GM12878 (cell line): Measurements from ENCODE around the gene PRPSAP2. TPM values are rescaled to one million over a fixed set of nuclear protein-coding genes. Genes with fewer than 3 reads are reported as not detected.

Experiments used
- ATAC-seq: fragments of 200-7000 bp; cut with Tn5 transposase; 3 replicates; pipeline ENCODE4 v1.9.1; 2020; ENCODE audit warnings: mild to moderate bottlenecking, moderate library complexity
- BruUV-seq: library from RNA; stranded (reverse); fragments of 400-500 nt; replicated peaks from 2 replicates; lab custom pipeline; 2021; lab: Mats Ljungman, UMichigan
- CTCF ChIA-PET: fragments of 300-600 bp; sonication (Branson Sonifier 250); formaldehyde crosslinking; extraction: SDS; loops from one replicate; lab custom pipeline; 2021; ENCODE audit warnings: inconsistent platforms; lab: Yijun Ruan, JAX
- POLR2A ChIA-PET: fragments of 350-600 bp; formaldehyde crosslinking; extraction: SDS; loops from one replicate; lab custom pipeline; 2021; ENCODE audit warnings: inconsistent platforms; lab: Charles Lee
- RAD21 ChIA-PET: fragments of 300-600 bp; sonication (Branson Sonifier 250); formaldehyde crosslinking; loops from one replicate; lab custom pipeline; 2023; ENCODE audit warnings: antibody characterized with exemption; ENCODE audit not compliant: unreplicated experiment; lab: Charles Lee
- SMC1A ChIA-PET: fragments of 300-600 bp; sonication (Branson Sonifier 250); formaldehyde crosslinking; loops from one replicate; lab custom pipeline; 2023; ENCODE audit not compliant: unreplicated experiment, uncharacterized antibody; lab: Charles Lee
- DNase-seq: peaks from one replicate; pipeline ENCODE4 v3.0.0-alpha.2; 2011; ENCODE audit warnings: low read depth, low spot score
- FAIRE-seq: peaks from 3 replicates; lab custom pipeline; 2011; peaks lifted over from hg19 to GRCh38; lab: Jason Lieb, UNC
- H2AFZ ChIP-seq: 2 replicates; pipeline ENCODE4 v1.6.0; 2011; ENCODE audit warnings: low read depth, low read length, control low read depth; ENCODE audit not compliant: control insufficient read depth
- H3K27ac ChIP-seq: 2 replicates; pipeline ENCODE4 v1.5.1; 2011; ENCODE audit warnings: control low read depth; ENCODE audit not compliant: control insufficient read depth, insufficient read depth
- H3K27me3 ChIP-seq, 2 experiments: replicated peaks in 1 of 2; 2 replicates each; pipeline versions ENCODE4 v1.6.0 to v1.6.1; 2011; ENCODE audit warnings: low read length in 1 of 2; ENCODE audit not compliant: control insufficient read depth in 2 of 2, insufficient read depth in 2 of 2
- H3K36me3 ChIP-seq, 2 experiments: 2 replicates each; pipeline ENCODE4 v1.5.1; 2011; ENCODE audit warnings: low read length in 1 of 2; ENCODE audit not compliant: control insufficient read depth in 2 of 2, insufficient read depth in 2 of 2
- H3K4me1 ChIP-seq: 2 replicates; pipeline ENCODE4 v1.6.1; 2011; ENCODE audit warnings: mild to moderate bottlenecking, low read length, moderate library complexity, mixed read lengths; ENCODE audit not compliant: control insufficient read depth, insufficient read depth
- H3K4me2 ChIP-seq: 2 replicates; pipeline ENCODE4 v1.6.0; 2011; ENCODE audit warnings: control low read depth; ENCODE audit not compliant: control insufficient read depth, insufficient read depth
- H3K4me3 ChIP-seq: fragments of 200-600 bp; sonication (generic); 2 replicates; pipeline ENCODE4 v1.5.1; 2016
- H3K79me2 ChIP-seq: 2 replicates; pipeline ENCODE4 v1.6.0; 2011; ENCODE audit warnings: low read length; ENCODE audit not compliant: control insufficient read depth, insufficient read depth
- H3K9ac ChIP-seq: 2 replicates; pipeline ENCODE4 v1.8.0; 2011; ENCODE audit warnings: low read length, control low read depth, mixed read lengths; ENCODE audit not compliant: control insufficient read depth, insufficient read depth
- H3K9me3 ChIP-seq: replicated peaks from 3 replicates; pipeline ENCODE4 v1.5.1; 2011; ENCODE audit warnings: mild to moderate bottlenecking, low read length; ENCODE audit not compliant: control insufficient read depth, insufficient read depth
- H4K20me1 ChIP-seq: 2 replicates; pipeline ENCODE4 v1.6.0; 2011; ENCODE audit not compliant: control insufficient read depth, insufficient read depth
- ATF7 ChIP-seq: fragments of 450-650 bp; IDR thresholded peaks from 2 replicates; pipeline ENCODE4 v1.6.1; 2016; ENCODE audit warnings: low read depth, mild to moderate bottlenecking
- BCL3 ChIP-seq: IDR thresholded peaks from 2 replicates; pipeline ENCODE4 v1.6.1; 2011; ENCODE audit warnings: borderline replicate concordance, low read depth, mild to moderate bottlenecking, moderate library complexity, low read length; ENCODE audit not compliant: insufficient read depth, poor library complexity, severe bottlenecking
- BHLHE40 ChIP-seq, 2 experiments: fragments of 450-650 bp in 1 of 2; IDR thresholded peaks; 2 replicates each; pipeline ENCODE4 v1.6.1; 2011 to 2017; ENCODE audit warnings: low read depth in 2 of 2, borderline replicate concordance in 1 of 2, improper control_type of control experiment in 1 of 2, low read length in 1 of 2, mild to moderate bottlenecking in 1 of 2
- BMI1 ChIP-seq: fragments of 450-650 bp; IDR thresholded peaks from 2 replicates; pipeline ENCODE4 v1.6.1; 2016; ENCODE audit warnings: mild to moderate bottlenecking, moderate library complexity, borderline replicate concordance
- CBX3 ChIP-seq: fragments of 200-600 bp; sonication (generic); IDR thresholded peaks from 2 replicates; pipeline ENCODE4 v1.6.1; 2016; ENCODE audit warnings: low read depth, borderline replicate concordance
- E2F8 ChIP-seq: fragments of 450-650 bp; IDR thresholded peaks from 2 replicates; pipeline ENCODE4 v1.6.1; 2018; ENCODE audit warnings: mild to moderate bottlenecking, low read depth, moderate library complexity; ENCODE audit not compliant: partially characterized antibody
- FOS ChIP-seq: IDR thresholded peaks from 3 replicates; pipeline ENCODE4 v1.6.1; 2011; ENCODE audit warnings: borderline replicate concordance; ENCODE audit not compliant: insufficient read length; ENCODE audit errors: extremely low read depth
- FOXK2 ChIP-seq: fragments of 450-650 bp; IDR thresholded peaks from 2 replicates; pipeline ENCODE4 v1.6.1; 2017; ENCODE audit warnings: mild to moderate bottlenecking, moderate library complexity
- FOXM1 ChIP-seq: IDR thresholded peaks from 2 replicates; pipeline ENCODE4 v1.6.1; 2012; ENCODE audit warnings: low read depth, mild to moderate bottlenecking, inconsistent platforms, low read length, moderate library complexity
- HDAC2 ChIP-seq: fragments of 200-600 bp; sonication (generic); IDR thresholded peaks from 2 replicates; pipeline ENCODE4 v1.6.1; 2017
- IKZF1 ChIP-seq: fragments of 450-650 bp; conservative IDR thresholded peaks from 2 replicates; pipeline ENCODE4 v1.6.1; 2017; ENCODE audit warnings: antibody characterized with exemption, mild to moderate bottlenecking
- MEF2B ChIP-seq: fragments of 450-650 bp; IDR thresholded peaks from 2 replicates; pipeline ENCODE4 v1.6.1; 2018; ENCODE audit warnings: mild to moderate bottlenecking, moderate library complexity; ENCODE audit not compliant: partially characterized antibody, poor library complexity, severe bottlenecking
- RBBP5 ChIP-seq: fragments of 200-600 bp; sonication (generic); conservative IDR thresholded peaks from 2 replicates; pipeline ENCODE4 v1.6.1; 2016
- TCF12 ChIP-seq: IDR thresholded peaks from 2 replicates; pipeline ENCODE4 v1.6.1; 2011; ENCODE audit warnings: low read depth, mild to moderate bottlenecking, low read length
- ZNF687 ChIP-seq: fragments of 450-650 bp; IDR thresholded peaks from 2 replicates; pipeline ENCODE4 v1.6.1; 2017; ENCODE audit warnings: mild to moderate bottlenecking, moderate library complexity
- WGBS: methylation state at CpG from one replicate; pipeline ENCODE4 v1.1.6; 2016; ENCODE audit warnings: low lambda C conversion rate; ENCODE audit not compliant: insufficient replicate concordance, insufficient coverage; ENCODE audit errors: missing lambda C conversion rate; 5-methylcytosine and 5-hydroxymethylcytosine counted together
- in situ Hi-C: fragments of 300-500 bp; cut with MboI; formaldehyde crosslinking; loops from 9 replicates; pipeline ENCODE4 v1.14.3; 2018; ENCODE audit warnings: mixed read lengths
- intact Hi-C: fragments of 100-400 bp; cut with micrococcal nuclease; formaldehyde crosslinking; loops from one replicate; pipeline ENCODE4 v1.14.2; 2022; ENCODE audit not compliant: unreplicated experiment
- polyA plus RNA-seq, 11 experiments: library from polyadenylated mRNA; depleted of rRNA in 4 of 11; unstranded in 6 of 11; stranded (reverse) in 5 of 11; fragments of >200 nt; fragmentation: Nextera tagmentation in 4 of 11; fragmentation: Illumina TruSeq in 1 of 11; extraction: Ambion mirVana in 4 of 11; extraction: Trizol in 1 of 11; gene quantifications; 1 replicate in 1 of 11; 2 replicates in 10 of 11; pipeline versions ENCODE4 v1.2.1 to v1.2.3, GENCODE V29; 2011 to 2016; ENCODE audit warnings: inconsistent platforms in 2 of 11, missing spikeins in 2 of 11, low read depth in 1 of 11
- total RNA-seq, 4 experiments: library from RNA; depleted of rRNA in 3 of 4; stranded (reverse); fragments of >200 nt in 3 of 4; fragmentation: Illumina TruSeq in 1 of 4; extraction: Trizol in 1 of 4; gene quantifications; 2 replicates each; pipeline versions ENCODE4 v1.2.1 to v1.2.3, GENCODE V29; 2013 to 2021

The PRPSAP2 gene
- total and polyA plus RNA-seq, 10 of the 15 experiments (the other 5 are each of a cell fraction or from before 2014, with no cell fraction given): 33.2 to 102 (median 83.8) TPM

GRCh38 chr17:18919963-18920362 lies 62.0 kb downstream of the PRPSAP2 start:
- POLR2A ChIA-PET: interaction anchor here (1.0 kb wide), 1 partner anchor 70 kb away, joined by 3 read pairs; no protein-coding TSS in a partner anchor
- H3K27ac ChIP-seq: peak overlapping the region; percentile 98
- no peak for TF ChIP-seq CBX3
- no peak for TF ChIP-seq BMI1
- TF ChIP-seq ZNF687: peak; percentile 35; the same call in 1 of the 2 replicates
- TF ChIP-seq MEF2B: no peak
- TF ChIP-seq BHLHE40 (IDR thresholded peaks at IDR 0.05; ENCODE audit: borderline replicate concordance in 1 of 2, low read depth in 2 of 2, low read length in 1 of 2): peak in 1 of 2 experiments; percentile 67; a peak in 1 of 4 replicates
- TF ChIP-seq RBBP5: no peak
- no peak for TF ChIP-seq TCF12
- no peak for TF ChIP-seq E2F8
- TF ChIP-seq FOXK2: no peak
- TF ChIP-seq IKZF1: no peak
- TF ChIP-seq ATF7: no peak
- TF ChIP-seq FOS: no peak
- TF ChIP-seq BCL3: no peak
- no peak for TF ChIP-seq HDAC2
- no peak for TF ChIP-seq FOXM1

More at GRCh38 chr17:18919963-18920362, 62.0 kb downstream of the PRPSAP2 start:
- H3K9me3 ChIP-seq: no peaks in the 10 kb centered on the region
- H3K4me2 ChIP-seq: peak overlapping the region; percentile 68; the same call in 1 of the 2 replicates
- H3K79me2 ChIP-seq: peaks cover 20% of the 10 kb centered on the region
- ChIA-PET RAD21 (interaction anchor here (1.2 to 1.4 kb wide), 3 partner anchors 19 to 61 kb away, joined by 3 to 7 read pairs (median 4); no protein-coding TSS in a partner anchor), SMC1A (interaction anchor here (0.9 to 2.0 kb wide), 4 partner anchors 10 to 61 kb away, joined by 3 to 5 read pairs (median 4); no protein-coding TSS in a partner anchor), CTCF (interaction anchor here (0.7 kb wide), 1 partner anchor 16 kb away, joined by 3 read pairs; no protein-coding TSS in a partner anchor)
- DNase-seq (no peak), FAIRE-seq (no peak), ATAC-seq (no peak)
- no peaks in the 10 kb centered on the region for H4K20me1 ChIP-seq
- in situ Hi-C loops (loop anchor here (5.0 to 25.0 kb wide), 2 partner anchors 63 to 1933 kb away; partner anchors contain the start of gene PRPSAP2), intact Hi-C loops (no loop called here)
- no peaks in the 10 kb centered on the region for H3K27me3 ChIP-seq
- no peak overlapping the region for H2AFZ ChIP-seq
- no peak overlapping the region; the same call in 1 of the 2 replicates for H3K4me3 ChIP-seq
- H3K9ac ChIP-seq: peak overlapping the region; percentile 30
- H3K36me3 ChIP-seq: peaks cover 12 to 15% of the 10 kb centered on the region in 2 experiments; a peak in 3 of 4 replicates
- H3K4me1 ChIP-seq: peaks cover 28% of the 10 kb centered on the region
- BruUV-seq: no TSS peak
- WGBS: 43% methylated on average over 5 of the region's 6 CpGs
